B cell (primary cell): ENCODE results near the gene L3MBTL4. TPM values are rescaled to one million over a fixed set of nuclear protein-coding genes. Genes with fewer than 3 reads are reported as not detected.

ENCODE experiments used
- ATAC-seq: fragments of 200-7000 bp; cut with Tn5 transposase; one replicate; pipeline ENCODE4 v1.10.0; 2021; ENCODE audit warnings: low read depth, mild to moderate bottlenecking, moderate number of reproducible peaks, moderate library complexity
- CTCF ChIA-PET: fragments of 350-600 bp; sonication (Branson Sonifier 250); formaldehyde crosslinking; loops from one replicate; lab custom pipeline; 2021; ENCODE audit warnings: antibody characterized with exemption, inconsistent platforms; lab: Charles Lee
- POLR2A ChIA-PET: fragments of 350-600 bp; sonication (Branson Sonifier 250); formaldehyde crosslinking; loops from one replicate; lab custom pipeline; 2021; ENCODE audit warnings: antibody characterized with exemption; lab: Charles Lee
- DNase-seq: peaks from one replicate; pipeline ENCODE4 v3.0.0; 2013
- H2AFZ ChIP-seq: 2 replicates; pipeline ENCODE4 v1.6.1; 2012; ENCODE audit warnings: mild to moderate bottlenecking, low read depth, low read length; ENCODE audit not compliant: insufficient read depth, poor library complexity, severe bottlenecking
- H3K27ac ChIP-seq, 2 donors: 1 replicate in 1 of 2; 2 replicates in 1 of 2; pipeline ENCODE4 v1.5.1; 2012 to 2013; ENCODE audit warnings: low read length in 2 of 2, mild to moderate bottlenecking in 2 of 2, moderate library complexity in 1 of 2
- H3K27me3 ChIP-seq, 4 experiments: fragments of 200-600 bp in 1 of 4; sonication (generic) in 1 of 4; replicated peaks in 1 of 4; 1 replicate in 2 of 4; 2 replicates in 2 of 4; pipeline versions ENCODE4 v1.6.1 to v1.7.0; 2013 to 2016; ENCODE audit warnings: low read length in 3 of 4, mild to moderate bottlenecking in 2 of 4, mixed read lengths in 1 of 4, moderate library complexity in 1 of 4; ENCODE audit not compliant: insufficient read depth in 4 of 4, control insufficient read depth in 3 of 4; ENCODE audit errors: control extremely low read depth in 1 of 4
- H3K36me3 ChIP-seq, 2 experiments: replicated peaks in 1 of 2; 1 replicate in 1 of 2; 2 replicates in 1 of 2; pipeline versions ENCODE4 v1.6.1 to v1.7.1; 2013; ENCODE audit warnings: low read length in 1 of 2; ENCODE audit not compliant: insufficient read depth in 2 of 2, control insufficient read depth in 1 of 2; ENCODE audit errors: control extremely low read depth in 1 of 2, extremely low read depth in 1 of 2
- H3K4me1 ChIP-seq, 2 donors: fragments of 200-600 bp in 1 of 2; sonication (generic) in 1 of 2; 1 replicate in 1 of 2; 2 replicates in 1 of 2; pipeline versions ENCODE4 v1.5.1 to v1.6.1; 2013 to 2017; ENCODE audit warnings: low read length in 2 of 2; ENCODE audit not compliant: control insufficient read depth in 2 of 2, insufficient read depth in 2 of 2
- H3K4me2 ChIP-seq: replicated peaks from 2 replicates; pipeline ENCODE3; 2012; ENCODE audit warnings: mild to moderate bottlenecking, low read depth, low read length; ENCODE audit not compliant: poor library complexity, severe bottlenecking
- H3K4me3 ChIP-seq, 5 experiments: fragments of 200-600 bp in 1 of 5; sonication (generic) in 1 of 5; 1 replicate in 3 of 5; 2 replicates in 2 of 5; pipeline versions ENCODE4 v1.5.1 to v1.7.0; 2011 to 2016; ENCODE audit warnings: low read length in 4 of 5, mild to moderate bottlenecking in 4 of 5, low read depth in 2 of 5, control low read depth in 1 of 5, moderate library complexity in 1 of 5; ENCODE audit not compliant: insufficient read depth in 1 of 5; ENCODE audit errors: control extremely low read depth in 1 of 5, extremely low read depth in 1 of 5
- H3K79me2 ChIP-seq: fragments of 200-600 bp; sonication (generic); one replicate; pipeline ENCODE4 v1.6.0; 2016; ENCODE audit warnings: low read length; ENCODE audit not compliant: control insufficient read depth, insufficient read depth
- H3K9ac ChIP-seq: fragments of 200-600 bp; sonication (generic); 2 replicates; pipeline ENCODE4 v1.6.1; 2017; ENCODE audit warnings: mild to moderate bottlenecking, low read length, moderate library complexity
- H3K9me3 ChIP-seq, 3 donors: one replicate each; pipeline versions ENCODE4 v1.6.1 to v1.7.1; 2013; ENCODE audit warnings: low read length in 2 of 3; ENCODE audit not compliant: control insufficient read depth in 2 of 3, insufficient read depth in 1 of 3; ENCODE audit errors: control extremely low read depth in 1 of 3
- H4K20me1 ChIP-seq: 2 replicates; pipeline ENCODE4 v1.6.0; 2012; ENCODE audit warnings: mild to moderate bottlenecking, low read length; ENCODE audit not compliant: insufficient read depth, control insufficient read depth, poor library complexity, severe bottlenecking
- H3K27ac Mint-ChIP-seq: one replicate; pipeline ENCODE4 v1.8.0; 2021; ENCODE audit warnings: mixed read lengths
- H3K27me3 Mint-ChIP-seq: one replicate; pipeline ENCODE4 v1.8.0; 2021; ENCODE audit warnings: mixed read lengths
- H3K4me1 Mint-ChIP-seq: one replicate; pipeline ENCODE4 v1.8.0; 2021; ENCODE audit warnings: mixed read lengths
- H3K4me3 Mint-ChIP-seq: one replicate; pipeline ENCODE4 v1.8.0; 2021; ENCODE audit warnings: mixed read lengths
- H3K9me3 Mint-ChIP-seq: one replicate; pipeline ENCODE4 v1.8.0; 2022; ENCODE audit warnings: mixed read lengths; ENCODE audit not compliant: insufficient read depth
- EZH2 ChIP-seq: IDR thresholded peaks from 2 replicates; pipeline ENCODE4 v1.6.1; 2012; ENCODE audit warnings: borderline replicate concordance, low read depth, mild to moderate bottlenecking, moderate library complexity, low read length; ENCODE audit not compliant: insufficient read depth, poor library complexity, severe bottlenecking
- WGBS: methylation state at CpG from one replicate; pipeline ENCODE4 v1.1.5; 2013; ENCODE audit warnings: missing lambda C conversion rate; ENCODE audit not compliant: insufficient coverage; 5-methylcytosine and 5-hydroxymethylcytosine counted together
- intact Hi-C: fragments of 100-400 bp; cut with micrococcal nuclease; formaldehyde crosslinking; loops from one replicate; pipeline ENCODE4 v1.10.0; 2022
- polyA plus RNA-seq: library from polyadenylated mRNA; depleted of rRNA; stranded (reverse); fragments of >200 nt; gene quantifications from 2 replicates; pipeline ENCODE4 v1.2.3, GENCODE V29; 2012
- total RNA-seq, 2 donors: library from RNA; stranded (reverse); fragments of 120-200 nt in 1 of 2; gene quantifications; 1 replicate in 1 of 2; 2 replicates in 1 of 2; pipeline versions ENCODE4 v1.2.3 to v1.2.4, GENCODE V29; 2013 to 2022
- TF ChIP-seq, protein P1 (sequence below): fragments of 200-600 bp; IDR thresholded peaks from one replicate; pipeline ENCODE4 v1.8.0; 2022; ENCODE audit warnings: antibody characterized with exemption, mild to moderate bottlenecking

Gene L3MBTL4
- total and polyA plus RNA-seq, 2 donors (not counting 1 experiment from before 2014, with no cell fraction given): 3.0 to 11.9 TPM

DNA sequence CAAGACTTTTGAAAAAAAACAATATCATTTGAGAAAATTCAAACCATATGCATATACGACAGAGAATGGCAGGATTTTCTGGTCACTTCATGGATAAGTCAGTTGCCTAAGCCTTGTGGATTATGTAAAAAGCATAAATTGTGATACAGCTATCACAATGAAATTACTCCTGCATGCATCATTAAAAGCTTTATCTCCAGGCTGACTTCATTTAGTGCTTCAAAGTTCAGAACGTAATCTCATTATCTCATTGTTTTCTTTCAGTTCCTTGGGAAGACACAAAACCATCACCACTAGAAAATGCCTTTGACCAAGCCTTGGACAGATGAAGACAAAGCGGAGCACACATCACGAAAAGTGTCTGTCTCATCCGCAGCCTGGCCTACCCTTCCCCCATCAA is 57.0 kb downstream of the L3MBTL4 start:
- Histone ChIP-seq H3K36me3 (no peaks in the 10 kb centered on the region), H3K9me3 (no peaks in the 10 kb centered on the region), H2AFZ (no peak overlapping the region), H3K27me3 (no peaks in the 10 kb centered on the region), H3K4me1 (no peaks in the 10 kb centered on the region), H3K9ac (no peak overlapping the region), H3K79me2 (peaks cover 5% of the 10 kb centered on the region), H3K4me3 (no peak overlapping the region), H3K4me2 (no peak overlapping the region), H3K27ac (no peak overlapping the region), H4K20me1 (no peaks in the 10 kb centered on the region)
- Mint-ChIP-seq H3K27ac (no peak overlapping the region), H3K9me3 (no peaks in the 10 kb centered on the region), H3K4me3 (no peak overlapping the region), H3K4me1 (peaks cover 11% of the 10 kb centered on the region), H3K27me3 (no peaks in the 10 kb centered on the region)
- no peak for TF ChIP-seq EZH2
- ATAC-seq (no peak), DNase-seq (no peak)
- ChIA-PET CTCF (no interaction called here), POLR2A (no interaction called here)
- 96% methylated on average over 4 of the region's 5 CpGs for WGBS
- intact Hi-C loops: no loop called here

DNA sequence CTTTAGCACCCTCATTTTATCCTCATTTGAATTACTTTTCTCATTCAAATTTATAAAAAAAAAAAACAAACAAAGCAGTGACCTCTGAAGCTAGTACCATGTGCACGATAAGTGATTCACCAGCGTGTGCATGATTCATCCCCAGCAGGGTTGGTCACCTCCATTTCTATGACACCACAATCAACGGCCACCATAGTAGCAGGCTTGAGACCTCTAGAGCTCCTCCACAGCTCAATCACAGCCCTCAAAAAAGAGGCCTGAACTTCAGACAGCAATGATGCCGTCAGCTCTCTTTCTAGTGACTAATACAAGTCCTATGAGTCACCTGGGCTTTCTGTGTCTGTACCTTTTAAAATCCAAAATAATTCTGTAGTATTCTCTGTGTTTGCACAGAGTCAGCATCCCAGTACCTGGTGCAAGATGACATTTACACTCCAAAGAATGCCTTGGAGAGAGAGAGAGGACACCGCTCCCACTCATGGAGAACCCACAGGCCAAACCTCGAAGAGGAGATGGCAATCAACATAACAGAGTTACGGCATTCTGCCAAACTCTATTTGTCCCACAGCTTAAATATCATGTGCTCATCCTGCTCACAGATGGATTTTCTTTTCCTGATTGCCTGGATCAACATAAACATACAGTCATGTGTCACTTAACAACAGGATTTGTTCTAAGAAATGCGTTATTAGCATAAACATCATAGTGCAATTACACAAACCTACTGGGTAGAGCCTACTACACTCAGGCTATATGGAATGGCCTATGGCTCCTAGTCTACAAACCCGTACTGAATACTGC is 58.7 kb downstream of the L3MBTL4 start:
- 74% methylated on average over 5 of the region's 9 CpGs for WGBS
- Mint-ChIP-seq H3K4me3 (no peak overlapping the region), H3K9me3 (no peaks in the 10 kb centered on the region), H3K4me1 (peaks cover 14% of the 10 kb centered on the region), H3K27ac (no peak overlapping the region), H3K27me3 (no peaks in the 10 kb centered on the region)
- ChIA-PET CTCF (no interaction called here), POLR2A (no interaction called here)
- TF ChIP-seq, protein P1, sequence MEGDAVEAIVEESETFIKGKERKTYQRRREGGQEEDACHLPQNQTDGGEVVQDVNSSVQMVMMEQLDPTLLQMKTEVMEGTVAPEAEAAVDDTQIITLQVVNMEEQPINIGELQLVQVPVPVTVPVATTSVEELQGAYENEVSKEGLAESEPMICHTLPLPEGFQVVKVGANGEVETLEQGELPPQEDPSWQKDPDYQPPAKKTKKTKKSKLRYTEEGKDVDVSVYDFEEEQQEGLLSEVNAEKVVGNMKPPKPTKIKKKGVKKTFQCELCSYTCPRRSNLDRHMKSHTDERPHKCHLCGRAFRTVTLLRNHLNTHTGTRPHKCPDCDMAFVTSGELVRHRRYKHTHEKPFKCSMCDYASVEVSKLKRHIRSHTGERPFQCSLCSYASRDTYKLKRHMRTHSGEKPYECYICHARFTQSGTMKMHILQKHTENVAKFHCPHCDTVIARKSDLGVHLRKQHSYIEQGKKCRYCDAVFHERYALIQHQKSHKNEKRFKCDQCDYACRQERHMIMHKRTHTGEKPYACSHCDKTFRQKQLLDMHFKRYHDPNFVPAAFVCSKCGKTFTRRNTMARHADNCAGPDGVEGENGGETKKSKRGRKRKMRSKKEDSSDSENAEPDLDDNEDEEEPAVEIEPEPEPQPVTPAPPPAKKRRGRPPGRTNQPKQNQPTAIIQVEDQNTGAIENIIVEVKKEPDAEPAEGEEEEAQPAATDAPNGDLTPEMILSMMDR: no peak
- TF ChIP-seq EZH2: no peak
- H3K27ac ChIP-seq: no peak overlapping the region
- no peaks in the 10 kb centered on the region for H3K4me1 ChIP-seq
- H3K79me2 ChIP-seq: peaks cover 5% of the 10 kb centered on the region
- no peak overlapping the region for H2AFZ ChIP-seq
- no peak overlapping the region for H3K9ac ChIP-seq
- intact Hi-C loops: no loop called here
- no peaks in the 10 kb centered on the region for H3K36me3 ChIP-seq
- no peaks in the 10 kb centered on the region for H3K27me3 ChIP-seq
- H4K20me1 ChIP-seq: no peaks in the 10 kb centered on the region
- peaks cover 0 to under 1% (median 0%) of the 10 kb centered on the region in 3 donors for H3K9me3 ChIP-seq
- no peak for DNase-seq
- no peak overlapping the region for H3K4me3 ChIP-seq
- H3K4me2 ChIP-seq: no peak overlapping the region
- ATAC-seq: no peak
